Activated CD8-positive, alpha-beta T cell treated with anti-CD3 and anti-CD28 coated beads, Interleukin-2, amount 10 ng/mL, durations not matched to agents 7 days and 5 days (primary cell): Measurements from ENCODE around the gene HELZ. TPM values are rescaled to one million over a fixed set of nuclear protein-coding genes. Genes with fewer than 3 reads are reported as not detected.
A peak's percentile ranks its signal among the peaks of the same experiment; 100 is the strongest.

Source experiments
- ATAC-seq: fragments of 150-1000 bp; cut with Tn5 transposase; one replicate; pipeline ENCODE4 v1.10.0; 2021; ENCODE audit warnings: moderate library complexity
- CTCF ChIA-PET: fragments of 350-600 bp; sonication (Branson Sonifier 250); formaldehyde crosslinking; loops from one replicate; lab custom pipeline; 2021; ENCODE audit warnings: antibody characterized with exemption; lab: Charles Lee
- POLR2A ChIA-PET: fragments of 350-600 bp; sonication (Branson Sonifier 250); formaldehyde crosslinking; loops from one replicate; lab custom pipeline; 2021; ENCODE audit warnings: antibody characterized with exemption; lab: Charles Lee
- DNase-seq: peaks from one replicate; pipeline ENCODE4 v3.0.0-alpha.2; 2020
- H3K27ac Mint-ChIP-seq: one replicate; pipeline ENCODE4 v1.8.0; 2021; ENCODE audit warnings: mild to moderate bottlenecking, mixed read lengths
- H3K27me3 Mint-ChIP-seq: one replicate; pipeline ENCODE4 v1.8.0; 2021; ENCODE audit warnings: low read depth, mixed read lengths
- H3K36me3 Mint-ChIP-seq: one replicate; pipeline ENCODE4 v1.8.0; 2021; ENCODE audit warnings: low read depth, mixed read lengths
- H3K4me1 Mint-ChIP-seq: one replicate; pipeline ENCODE4 v1.8.0; 2021; ENCODE audit warnings: low read depth, mixed read lengths
- H3K4me3 Mint-ChIP-seq: one replicate; pipeline ENCODE4 v1.8.0; 2021; ENCODE audit warnings: mild to moderate bottlenecking, mixed read lengths
- H3K9me3 Mint-ChIP-seq: one replicate; pipeline ENCODE4 v1.8.0; 2022; ENCODE audit warnings: mixed read lengths; ENCODE audit not compliant: insufficient read depth
- total RNA-seq, 2 experiments: library from RNA; stranded (reverse); gene quantifications; one replicate each; pipeline ENCODE4 v1.2.3, GENCODE V29; 2021

Gene HELZ
- total RNA-seq, 2 experiments from 2014 or later: 69.1 to 76.6 TPM

GRCh38 chr17:67088639-67089038, 156.4 kb downstream of the HELZ start:
- Mint-ChIP-seq H3K9me3 (no peaks in the 10 kb centered on the region), H3K27me3 (no peaks in the 10 kb centered on the region), H3K27ac (no peak overlapping the region), H3K4me1 (peaks cover 3% of the 10 kb centered on the region), H3K4me3 (no peak overlapping the region), H3K36me3 (peaks cover 46% of the 10 kb centered on the region)
- ATAC-seq: no peak
- CTCF ChIA-PET: no interaction called here
- POLR2A ChIA-PET: no interaction called here
- DNase-seq: no peak

DNA sequence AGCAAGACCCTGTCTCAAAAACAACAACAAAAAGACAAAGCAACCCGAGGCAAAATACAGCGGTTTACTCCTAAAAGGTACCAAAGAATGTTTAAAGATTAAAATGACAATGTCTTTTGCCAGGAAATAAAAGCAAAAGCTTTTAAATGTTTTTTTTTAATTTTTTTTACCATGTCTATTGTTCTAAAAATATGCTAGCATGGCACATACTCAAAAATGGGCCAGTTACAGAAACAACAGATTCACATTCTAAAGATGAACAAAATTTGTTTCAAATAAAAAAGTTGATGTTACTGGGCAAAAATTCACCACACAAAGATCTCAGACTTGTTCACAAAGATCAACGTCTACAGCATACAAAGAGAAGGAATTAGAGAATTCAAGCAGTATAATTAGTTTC, 159.6 kb downstream of the HELZ start:
- H3K27ac Mint-ChIP-seq: no peak overlapping the region
- POLR2A ChIA-PET: no interaction called here
- no peak for ATAC-seq
- no peaks in the 10 kb centered on the region for H3K27me3 Mint-ChIP-seq
- H3K36me3 Mint-ChIP-seq: peaks cover 38% of the 10 kb centered on the region
- no peaks in the 10 kb centered on the region for H3K9me3 Mint-ChIP-seq
- no peak for DNase-seq
- no peak overlapping the region for H3K4me3 Mint-ChIP-seq
- CTCF ChIA-PET: no interaction called here
- H3K4me1 Mint-ChIP-seq: peaks cover 22% of the 10 kb centered on the region

DNA sequence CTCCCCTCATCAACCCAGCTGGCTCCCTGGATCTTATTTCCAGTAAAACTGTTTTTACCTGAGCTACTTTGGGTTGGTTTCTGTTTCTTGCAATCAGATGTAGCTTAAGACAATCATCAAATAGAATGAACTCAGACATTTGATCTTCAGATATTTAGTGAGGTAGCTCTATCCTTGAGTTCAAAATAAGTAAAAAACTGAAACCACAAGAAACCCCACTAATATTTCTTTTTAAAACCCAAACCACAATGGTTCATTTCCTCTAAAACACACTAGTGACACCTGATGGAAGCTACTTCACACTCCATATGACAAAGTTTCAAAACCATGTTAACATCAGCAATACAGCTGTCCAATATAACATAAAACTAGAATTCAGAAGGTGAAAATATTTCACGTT, 162.9 kb downstream of the HELZ start:
- Mint-ChIP-seq H3K36me3 (peaks cover 31% of the 10 kb centered on the region), H3K4me1 (peaks cover 24% of the 10 kb centered on the region), H3K27ac (peak overlapping the region; percentile 88), H3K9me3 (no peaks in the 10 kb centered on the region), H3K4me3 (peak overlapping the region; percentile 46), H3K27me3 (no peaks in the 10 kb centered on the region)
- ChIA-PET POLR2A (interaction anchor here (0.6 to 0.9 kb wide), 2 partner anchors 41 to 390 kb away, joined by 3 read pairs; no protein-coding TSS in a partner anchor), CTCF (interaction anchor here (0.6 to 2.4 kb wide), 17 partner anchors 11 to 366 kb away, joined by 3 to 13 read pairs (median 4); no protein-coding TSS in a partner anchor)
- ATAC-seq: peak; percentile 67
- no peak for DNase-seq

- DNase-seq: no peak
- Mint-ChIP-seq H3K9me3 (no peaks in the 10 kb centered on the region), H3K4me1 (peaks cover 24% of the 10 kb centered on the region), H3K36me3 (peaks cover 30% of the 10 kb centered on the region), H3K27me3 (no peaks in the 10 kb centered on the region), H3K4me3 (no peak overlapping the region), H3K27ac (no peak overlapping the region)
- ChIA-PET CTCF (interaction anchor here (0.9 to 2.4 kb wide), 5 partner anchors 12 to 311 kb away, joined by 3 to 13 read pairs (median 5); no protein-coding TSS in a partner anchor), POLR2A (interaction anchor here (0.5 to 1.3 kb wide), 2 partner anchors 23 to 353 kb away, joined by 3 to 5 read pairs; no protein-coding TSS in a partner anchor)
- ATAC-seq: no peak
Measured at GRCh38 chr17:67080804-67081203, 164.2 kb downstream of the HELZ start.

GRCh38 chr17:67079491-67079890, 165.5 kb downstream of the HELZ start:
- H3K4me1 Mint-ChIP-seq: peaks cover 24% of the 10 kb centered on the region
- H3K27me3 Mint-ChIP-seq: no peaks in the 10 kb centered on the region
- ChIA-PET CTCF (interaction anchor here (1.5 kb wide), 1 partner anchor 11 kb away, joined by 3 read pairs; no protein-coding TSS in a partner anchor), POLR2A (no interaction called here)
- no peak overlapping the region for H3K4me3 Mint-ChIP-seq
- H3K27ac Mint-ChIP-seq: no peak overlapping the region
- no peak for ATAC-seq
- H3K9me3 Mint-ChIP-seq: no peaks in the 10 kb centered on the region
- no peak for DNase-seq
- peaks cover 28% of the 10 kb centered on the region for H3K36me3 Mint-ChIP-seq

- Mint-ChIP-seq H3K27ac (no peak overlapping the region), H3K4me3 (no peak overlapping the region), H3K36me3 (peaks cover 29% of the 10 kb centered on the region), H3K9me3 (no peaks in the 10 kb centered on the region), H3K4me1 (peaks cover 21% of the 10 kb centered on the region), H3K27me3 (no peaks in the 10 kb centered on the region)
- no peak for DNase-seq
- ChIA-PET POLR2A (no interaction called here), CTCF (interaction anchor here (1.2 to 1.5 kb wide), 2 partner anchors 10 to 55 kb away, joined by 3 read pairs; no protein-coding TSS in a partner anchor)
- no peak for ATAC-seq
Measured at GRCh38 chr17:67078292-67078691, 166.7 kb downstream of the HELZ start.

- Mint-ChIP-seq H3K27me3 (no peaks in the 10 kb centered on the region), H3K9me3 (no peaks in the 10 kb centered on the region), H3K4me1 (peaks cover 11% of the 10 kb centered on the region), H3K4me3 (no peak overlapping the region), H3K27ac (no peak overlapping the region), H3K36me3 (peaks cover 33% of the 10 kb centered on the region)
- POLR2A ChIA-PET: no interaction called here
- no peak for DNase-seq
- CTCF ChIA-PET: interaction anchor here (0.8 kb wide), 1 partner anchor 82 kb away, joined by 3 read pairs; no protein-coding TSS in a partner anchor
- no peak for ATAC-seq
Measured at GRCh38 chr17:67076290-67076689, 168.7 kb downstream of the HELZ start.

DNA sequence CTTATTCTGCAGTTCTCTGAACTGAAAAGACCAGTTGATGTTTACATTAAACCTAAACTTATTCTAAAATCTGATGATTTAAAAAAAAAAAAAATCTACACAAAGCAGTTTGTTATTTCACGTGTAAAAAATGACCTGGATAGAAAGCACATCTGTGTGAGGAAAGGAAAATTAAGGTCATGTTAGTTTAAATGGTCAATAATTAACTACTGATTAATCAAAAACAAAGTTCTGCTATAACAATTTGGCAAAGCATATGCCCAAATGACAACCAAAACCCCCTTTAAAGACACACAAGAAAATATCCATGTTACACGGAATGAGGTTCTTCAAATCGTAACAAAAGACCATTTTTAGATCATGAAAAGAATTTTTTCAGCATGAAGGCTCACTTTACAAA, 170.2 kb downstream of the HELZ start:
- ChIA-PET CTCF (no interaction called here), POLR2A (no interaction called here)
- Mint-ChIP-seq H3K4me1 (no peaks in the 10 kb centered on the region), H3K27me3 (no peaks in the 10 kb centered on the region), H3K9me3 (no peaks in the 10 kb centered on the region), H3K27ac (no peak overlapping the region), H3K36me3 (peaks cover 29% of the 10 kb centered on the region), H3K4me3 (no peak overlapping the region)
- ATAC-seq (no peak), DNase-seq (no peak)

DNA sequence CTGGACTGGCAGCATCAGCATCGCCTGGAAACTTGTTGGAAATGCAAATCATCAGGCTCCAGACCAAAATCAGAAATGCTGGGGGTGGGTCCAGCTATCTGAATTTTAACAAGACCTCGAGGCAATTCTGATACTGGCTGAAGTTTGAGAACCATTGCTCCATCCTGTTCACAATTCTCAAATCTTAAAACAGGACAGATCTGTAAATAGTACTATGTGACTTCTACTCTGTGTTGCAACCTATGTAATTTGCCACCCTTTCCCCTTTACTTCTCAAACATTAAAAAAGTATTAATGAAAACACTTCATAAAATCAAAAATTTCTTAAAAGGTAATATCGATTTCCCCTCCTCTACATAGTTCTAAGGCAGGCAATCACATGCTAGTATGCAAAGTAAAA, 172.1 kb downstream of the HELZ start:
- CTCF ChIA-PET: no interaction called here
- no peaks in the 10 kb centered on the region for H3K27me3 Mint-ChIP-seq
- no peak for ATAC-seq
- no peak overlapping the region for H3K4me3 Mint-ChIP-seq
- H3K9me3 Mint-ChIP-seq: no peaks in the 10 kb centered on the region
- POLR2A ChIA-PET: no interaction called here
- no peaks in the 10 kb centered on the region for H3K4me1 Mint-ChIP-seq
- no peak overlapping the region for H3K27ac Mint-ChIP-seq
- H3K36me3 Mint-ChIP-seq: peaks cover 25% of the 10 kb centered on the region
- no peak for DNase-seq

GRCh38 chr17:67071595-67071994, 173.4 kb downstream of the HELZ start:
- POLR2A ChIA-PET: no interaction called here
- Mint-ChIP-seq H3K9me3 (no peaks in the 10 kb centered on the region), H3K27ac (no peak overlapping the region), H3K4me3 (no peak overlapping the region), H3K27me3 (no peaks in the 10 kb centered on the region), H3K36me3 (peaks cover 21% of the 10 kb centered on the region), H3K4me1 (no peaks in the 10 kb centered on the region)
- no peak for ATAC-seq
- DNase-seq: no peak
- CTCF ChIA-PET: interaction anchor here (1.1 kb wide), 1 partner anchor 11 kb away, joined by 6 read pairs; no protein-coding TSS in a partner anchor

GRCh38 chr17:67069603-67070136, 175.3 kb downstream of the HELZ start:
- DNase-seq: no peak
- no peaks in the 10 kb centered on the region for H3K4me1 Mint-ChIP-seq
- CTCF ChIA-PET: interaction anchor here (2.1 kb wide), 1 partner anchor 12 kb away, joined by 13 read pairs; no protein-coding TSS in a partner anchor
- POLR2A ChIA-PET: no interaction called here
- no peak overlapping the region for H3K27ac Mint-ChIP-seq
- no peaks in the 10 kb centered on the region for H3K27me3 Mint-ChIP-seq
- H3K36me3 Mint-ChIP-seq: peaks cover 14% of the 10 kb centered on the region
- no peaks in the 10 kb centered on the region for H3K9me3 Mint-ChIP-seq
- no peak for ATAC-seq
- H3K4me3 Mint-ChIP-seq: no peak overlapping the region

- H3K4me3 Mint-ChIP-seq: no peak overlapping the region
- ATAC-seq (no peak), DNase-seq (no peak)
- no peak overlapping the region for H3K27ac Mint-ChIP-seq
- H3K4me1 Mint-ChIP-seq: no peaks in the 10 kb centered on the region
- H3K36me3 Mint-ChIP-seq: peaks cover 14% of the 10 kb centered on the region
- CTCF ChIA-PET: interaction anchor here (0.8 to 2.1 kb wide), 2 partner anchors 13 to 329 kb away, joined by 3 to 13 read pairs; no protein-coding TSS in a partner anchor
- H3K27me3 Mint-ChIP-seq: no peaks in the 10 kb centered on the region
- no peaks in the 10 kb centered on the region for H3K9me3 Mint-ChIP-seq
- POLR2A ChIA-PET: no interaction called here
Measured at GRCh38 chr17:67068999-67069398, 176.0 kb downstream of the HELZ start.
